GM23338 (cell line): Measurements from ENCODE around the gene DGKB.

ENCODE experiments used
- CREB1 ChIP-seq: fragments of 250-450 bp; sonication (Bioruptor Pico); IDR thresholded peaks from 2 replicates; pipeline ENCODE4 v1.5.0; 2020; ENCODE audit warnings: low read depth, mild to moderate bottlenecking, moderate library complexity
- EZH2 ChIP-seq: fragments of 200-600 bp; sonication (generic); IDR thresholded peaks from one replicate; pipeline ENCODE4 v1.8.0; 2017; ENCODE audit warnings: antibody characterized with exemption, mild to moderate bottlenecking, low read depth; ENCODE audit not compliant: unreplicated experiment
- EZH2phosphoT487 ChIP-seq: fragments of 200-600 bp; sonication (generic); IDR thresholded peaks from one replicate; pipeline ENCODE4 v1.8.1; 2018; ENCODE audit warnings: antibody characterized with exemption; ENCODE audit not compliant: unreplicated experiment
- JUNB ChIP-seq: IDR thresholded peaks from one replicate; pipeline ENCODE4 v1.6.1; 2016; ENCODE audit warnings: antibody characterized with exemption; ENCODE audit not compliant: unreplicated experiment
- NANOG ChIP-seq: IDR thresholded peaks from 2 replicates; pipeline ENCODE4 v1.6.1; 2016; ENCODE audit warnings: antibody characterized with exemption, borderline replicate concordance
- POLR2AphosphoS5 ChIP-seq: IDR thresholded peaks from 2 replicates; pipeline ENCODE4 v1.6.1; 2016; ENCODE audit warnings: antibody characterized with exemption, low read depth
- STAT1 ChIP-seq: IDR thresholded peaks from one replicate; pipeline ENCODE4 v1.6.1; 2016; ENCODE audit warnings: antibody characterized with exemption; ENCODE audit not compliant: unreplicated experiment
- ZNF114 ChIP-seq: fragments of 250-450 bp; sonication (Bioruptor Pico); IDR thresholded peaks from 2 replicates; pipeline ENCODE4 v1.5.0; 2020; ENCODE audit warnings: mild to moderate bottlenecking, moderate library complexity
- ZNF331 ChIP-seq: fragments of 250-450 bp; sonication (Bioruptor Pico); IDR thresholded peaks from 2 replicates; pipeline ENCODE4 v1.5.0; 2020; ENCODE audit warnings: low read depth, mild to moderate bottlenecking, moderate library complexity
- TF ChIP-seq, protein P1 (sequence below): IDR thresholded peaks from one replicate; pipeline ENCODE4 v1.6.1; 2018; ENCODE audit warnings: antibody characterized with exemption; ENCODE audit not compliant: unreplicated experiment
- TF ChIP-seq, protein P2 (sequence below), 2 experiments: fragments of 200-600 bp in 1 of 2; sonication (generic) in 1 of 2; conservative IDR thresholded peaks; 2 replicates each; pipeline versions ENCODE4 v1.5.1 to v1.6.1; 2016 to 2017; ENCODE audit warnings: antibody characterized with exemption in 2 of 2, low read depth in 2 of 2, mild to moderate bottlenecking in 2 of 2, moderate library complexity in 1 of 2
- TF ChIP-seq, protein P3 (sequence below): IDR thresholded peaks from 2 replicates; pipeline ENCODE4 v1.6.1; 2016; ENCODE audit warnings: antibody characterized with exemption
- TF ChIP-seq, protein P4 (sequence below): fragments of 250-450 bp; sonication (Bioruptor Pico); IDR thresholded peaks from 2 replicates; pipeline ENCODE4 v1.5.0; 2020; ENCODE audit warnings: mild to moderate bottlenecking, moderate library complexity

DNA sequence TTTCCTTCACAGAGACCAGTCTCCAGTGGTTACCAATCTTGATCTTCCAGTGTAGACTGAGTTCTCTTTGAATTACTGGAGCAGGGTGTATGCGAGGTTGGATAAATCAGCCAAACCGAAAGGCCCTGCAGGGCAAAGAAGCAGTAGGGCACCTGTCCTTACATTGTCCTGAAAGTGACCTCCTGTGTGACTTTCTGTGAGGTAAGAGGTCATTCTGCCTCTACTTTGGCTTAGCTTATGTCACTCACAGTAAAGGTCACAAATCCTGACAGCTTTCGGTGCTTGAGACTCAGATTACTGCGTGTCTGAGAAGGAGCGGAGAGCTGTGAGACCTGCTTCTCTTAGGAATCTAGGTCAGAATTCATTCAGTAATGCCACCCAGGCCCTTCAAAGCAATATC lies 660.4 kb downstream of the DGKB start:
- TF ChIP-seq POLR2AphosphoS5 (no peak), CREB1 (no peak), NANOG (no peak), ZNF331 (CRISPR knock-in tag) (no peak), EZH2 (no peak), EZH2phosphoT487 (no peak), STAT1 (no peak), JUNB (no peak), ZNF114 (CRISPR knock-in tag) (no peak)
- TF ChIP-seq, protein P1, sequence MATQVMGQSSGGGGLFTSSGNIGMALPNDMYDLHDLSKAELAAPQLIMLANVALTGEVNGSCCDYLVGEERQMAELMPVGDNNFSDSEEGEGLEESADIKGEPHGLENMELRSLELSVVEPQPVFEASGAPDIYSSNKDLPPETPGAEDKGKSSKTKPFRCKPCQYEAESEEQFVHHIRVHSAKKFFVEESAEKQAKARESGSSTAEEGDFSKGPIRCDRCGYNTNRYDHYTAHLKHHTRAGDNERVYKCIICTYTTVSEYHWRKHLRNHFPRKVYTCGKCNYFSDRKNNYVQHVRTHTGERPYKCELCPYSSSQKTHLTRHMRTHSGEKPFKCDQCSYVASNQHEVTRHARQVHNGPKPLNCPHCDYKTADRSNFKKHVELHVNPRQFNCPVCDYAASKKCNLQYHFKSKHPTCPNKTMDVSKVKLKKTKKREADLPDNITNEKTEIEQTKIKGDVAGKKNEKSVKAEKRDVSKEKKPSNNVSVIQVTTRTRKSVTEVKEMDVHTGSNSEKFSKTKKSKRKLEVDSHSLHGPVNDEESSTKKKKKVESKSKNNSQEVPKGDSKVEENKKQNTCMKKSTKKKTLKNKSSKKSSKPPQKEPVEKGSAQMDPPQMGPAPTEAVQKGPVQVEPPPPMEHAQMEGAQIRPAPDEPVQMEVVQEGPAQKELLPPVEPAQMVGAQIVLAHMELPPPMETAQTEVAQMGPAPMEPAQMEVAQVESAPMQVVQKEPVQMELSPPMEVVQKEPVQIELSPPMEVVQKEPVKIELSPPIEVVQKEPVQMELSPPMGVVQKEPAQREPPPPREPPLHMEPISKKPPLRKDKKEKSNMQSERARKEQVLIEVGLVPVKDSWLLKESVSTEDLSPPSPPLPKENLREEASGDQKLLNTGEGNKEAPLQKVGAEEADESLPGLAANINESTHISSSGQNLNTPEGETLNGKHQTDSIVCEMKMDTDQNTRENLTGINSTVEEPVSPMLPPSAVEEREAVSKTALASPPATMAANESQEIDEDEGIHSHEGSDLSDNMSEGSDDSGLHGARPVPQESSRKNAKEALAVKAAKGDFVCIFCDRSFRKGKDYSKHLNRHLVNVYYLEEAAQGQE = no peak
- TF ChIP-seq, protein P2, sequence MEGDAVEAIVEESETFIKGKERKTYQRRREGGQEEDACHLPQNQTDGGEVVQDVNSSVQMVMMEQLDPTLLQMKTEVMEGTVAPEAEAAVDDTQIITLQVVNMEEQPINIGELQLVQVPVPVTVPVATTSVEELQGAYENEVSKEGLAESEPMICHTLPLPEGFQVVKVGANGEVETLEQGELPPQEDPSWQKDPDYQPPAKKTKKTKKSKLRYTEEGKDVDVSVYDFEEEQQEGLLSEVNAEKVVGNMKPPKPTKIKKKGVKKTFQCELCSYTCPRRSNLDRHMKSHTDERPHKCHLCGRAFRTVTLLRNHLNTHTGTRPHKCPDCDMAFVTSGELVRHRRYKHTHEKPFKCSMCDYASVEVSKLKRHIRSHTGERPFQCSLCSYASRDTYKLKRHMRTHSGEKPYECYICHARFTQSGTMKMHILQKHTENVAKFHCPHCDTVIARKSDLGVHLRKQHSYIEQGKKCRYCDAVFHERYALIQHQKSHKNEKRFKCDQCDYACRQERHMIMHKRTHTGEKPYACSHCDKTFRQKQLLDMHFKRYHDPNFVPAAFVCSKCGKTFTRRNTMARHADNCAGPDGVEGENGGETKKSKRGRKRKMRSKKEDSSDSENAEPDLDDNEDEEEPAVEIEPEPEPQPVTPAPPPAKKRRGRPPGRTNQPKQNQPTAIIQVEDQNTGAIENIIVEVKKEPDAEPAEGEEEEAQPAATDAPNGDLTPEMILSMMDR (conservative IDR thresholded peaks at IDR 0.05; ENCODE audit: low read depth in 2 of 2) = no peak
- TF ChIP-seq, protein P3, sequence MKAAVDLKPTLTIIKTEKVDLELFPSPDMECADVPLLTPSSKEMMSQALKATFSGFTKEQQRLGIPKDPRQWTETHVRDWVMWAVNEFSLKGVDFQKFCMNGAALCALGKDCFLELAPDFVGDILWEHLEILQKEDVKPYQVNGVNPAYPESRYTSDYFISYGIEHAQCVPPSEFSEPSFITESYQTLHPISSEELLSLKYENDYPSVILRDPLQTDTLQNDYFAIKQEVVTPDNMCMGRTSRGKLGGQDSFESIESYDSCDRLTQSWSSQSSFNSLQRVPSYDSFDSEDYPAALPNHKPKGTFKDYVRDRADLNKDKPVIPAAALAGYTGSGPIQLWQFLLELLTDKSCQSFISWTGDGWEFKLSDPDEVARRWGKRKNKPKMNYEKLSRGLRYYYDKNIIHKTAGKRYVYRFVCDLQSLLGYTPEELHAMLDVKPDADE = no peak
- TF ChIP-seq, protein P4, sequence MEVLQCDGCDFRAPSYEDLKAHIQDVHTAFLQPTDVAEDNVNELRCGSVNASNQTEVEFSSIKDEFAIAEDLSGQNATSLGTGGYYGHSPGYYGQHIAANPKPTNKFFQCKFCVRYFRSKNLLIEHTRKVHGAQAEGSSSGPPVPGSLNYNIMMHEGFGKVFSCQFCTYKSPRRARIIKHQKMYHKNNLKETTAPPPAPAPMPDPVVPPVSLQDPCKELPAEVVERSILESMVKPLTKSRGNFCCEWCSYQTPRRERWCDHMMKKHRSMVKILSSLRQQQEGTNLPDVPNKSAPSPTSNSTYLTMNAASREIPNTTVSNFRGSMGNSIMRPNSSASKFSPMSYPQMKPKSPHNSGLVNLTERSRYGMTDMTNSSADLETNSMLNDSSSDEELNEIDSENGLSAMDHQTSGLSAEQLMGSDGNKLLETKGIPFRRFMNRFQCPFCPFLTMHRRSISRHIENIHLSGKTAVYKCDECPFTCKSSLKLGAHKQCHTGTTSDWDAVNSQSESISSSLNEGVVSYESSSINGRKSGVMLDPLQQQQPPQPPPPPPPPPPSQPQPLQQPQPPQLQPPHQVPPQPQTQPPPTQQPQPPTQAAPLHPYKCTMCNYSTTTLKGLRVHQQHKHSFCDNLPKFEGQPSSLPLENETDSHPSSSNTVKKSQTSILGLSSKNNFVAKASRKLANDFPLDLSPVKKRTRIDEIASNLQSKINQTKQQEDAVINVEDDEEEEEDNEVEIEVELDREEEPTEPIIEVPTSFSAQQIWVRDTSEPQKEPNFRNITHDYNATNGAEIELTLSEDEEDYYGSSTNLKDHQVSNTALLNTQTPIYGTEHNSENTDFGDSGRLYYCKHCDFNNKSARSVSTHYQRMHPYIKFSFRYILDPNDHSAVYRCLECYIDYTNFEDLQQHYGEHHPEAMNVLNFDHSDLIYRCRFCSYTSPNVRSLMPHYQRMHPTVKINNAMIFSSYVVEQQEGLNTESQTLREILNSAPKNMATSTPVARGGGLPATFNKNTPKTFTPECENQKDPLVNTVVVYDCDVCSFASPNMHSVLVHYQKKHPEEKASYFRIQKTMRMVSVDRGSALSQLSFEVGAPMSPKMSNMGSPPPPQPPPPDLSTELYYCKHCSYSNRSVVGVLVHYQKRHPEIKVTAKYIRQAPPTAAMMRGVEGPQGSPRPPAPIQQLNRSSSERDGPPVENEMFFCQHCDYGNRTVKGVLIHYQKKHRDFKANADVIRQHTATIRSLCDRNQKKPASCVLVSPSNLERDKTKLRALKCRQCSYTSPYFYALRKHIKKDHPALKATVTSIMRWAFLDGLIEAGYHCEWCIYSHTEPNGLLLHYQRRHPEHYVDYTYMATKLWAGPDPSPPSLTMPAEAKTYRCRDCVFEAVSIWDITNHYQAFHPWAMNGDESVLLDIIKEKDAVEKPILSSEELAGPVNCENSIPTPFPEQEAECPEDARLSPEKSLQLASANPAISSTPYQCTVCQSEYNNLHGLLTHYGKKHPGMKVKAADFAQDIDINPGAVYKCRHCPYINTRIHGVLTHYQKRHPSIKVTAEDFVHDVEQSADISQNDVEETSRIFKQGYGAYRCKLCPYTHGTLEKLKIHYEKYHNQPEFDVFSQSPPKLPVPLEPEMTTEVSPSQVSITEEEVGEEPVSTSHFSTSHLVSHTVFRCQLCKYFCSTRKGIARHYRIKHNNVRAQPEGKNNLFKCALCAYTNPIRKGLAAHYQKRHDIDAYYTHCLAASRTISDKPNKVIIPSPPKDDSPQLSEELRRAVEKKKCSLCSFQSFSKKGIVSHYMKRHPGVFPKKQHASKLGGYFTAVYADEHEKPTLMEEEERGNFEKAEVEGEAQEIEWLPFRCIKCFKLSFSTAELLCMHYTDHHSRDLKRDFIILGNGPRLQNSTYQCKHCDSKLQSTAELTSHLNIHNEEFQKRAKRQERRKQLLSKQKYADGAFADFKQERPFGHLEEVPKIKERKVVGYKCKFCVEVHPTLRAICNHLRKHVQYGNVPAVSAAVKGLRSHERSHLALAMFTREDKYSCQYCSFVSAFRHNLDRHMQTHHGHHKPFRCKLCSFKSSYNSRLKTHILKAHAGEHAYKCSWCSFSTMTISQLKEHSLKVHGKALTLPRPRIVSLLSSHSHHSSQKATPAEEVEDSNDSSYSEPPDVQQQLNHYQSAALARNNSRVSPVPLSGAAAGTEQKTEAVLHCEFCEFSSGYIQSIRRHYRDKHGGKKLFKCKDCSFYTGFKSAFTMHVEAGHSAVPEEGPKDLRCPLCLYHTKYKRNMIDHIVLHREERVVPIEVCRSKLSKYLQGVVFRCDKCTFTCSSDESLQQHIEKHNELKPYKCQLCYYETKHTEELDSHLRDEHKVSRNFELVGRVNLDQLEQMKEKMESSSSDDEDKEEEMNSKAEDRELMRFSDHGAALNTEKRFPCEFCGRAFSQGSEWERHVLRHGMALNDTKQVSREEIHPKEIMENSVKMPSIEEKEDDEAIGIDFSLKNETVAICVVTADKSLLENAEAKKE (CRISPR knock-in tag) = no peak
